ENCODE results near the gene DPYD.

Gene DPYD

GRCh38 chr1:97680894-97681293 lies 239.9 kb downstream of the DPYD start:
- no peak for DNase-seq

DNA sequence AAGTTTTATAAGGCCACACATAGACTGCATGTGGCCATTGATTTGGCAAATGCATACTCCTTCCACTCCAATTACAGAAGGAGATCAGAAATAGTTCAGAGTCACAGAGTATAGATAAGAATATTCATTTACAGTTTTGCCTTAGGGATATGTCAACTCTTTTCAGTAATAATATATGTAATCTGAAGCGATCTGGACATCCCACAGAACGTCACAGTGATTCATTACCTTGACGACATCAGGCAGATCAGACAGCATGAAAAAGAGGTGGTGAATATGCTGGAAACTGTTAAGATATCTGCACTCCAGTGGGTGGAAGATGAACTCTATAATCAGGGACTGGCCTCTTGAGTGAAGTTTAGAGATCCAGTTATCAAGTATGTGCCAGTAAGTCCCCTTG lies 240.4 kb downstream of the DPYD start:
- no peak for DNase-seq

DNA sequence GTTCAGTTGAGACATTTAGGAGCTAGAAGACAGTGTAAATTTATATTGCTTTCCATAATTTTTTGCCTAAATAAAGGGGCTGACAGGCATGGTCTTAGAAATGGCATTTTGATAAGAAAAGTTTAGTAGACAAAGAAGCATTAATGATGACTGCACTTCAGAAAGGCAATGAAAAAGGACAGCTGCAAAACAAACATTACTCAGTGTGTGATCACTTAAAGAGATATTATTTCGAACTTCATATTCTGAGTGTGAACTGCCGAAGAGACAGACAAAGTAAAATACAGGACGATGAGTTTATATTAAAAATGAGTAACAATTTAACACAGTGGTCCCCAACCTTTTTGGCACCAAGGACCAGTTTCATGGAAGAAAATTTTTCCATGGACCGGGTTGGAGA lies 243.1 kb downstream of the DPYD start:
- DNase-seq: no peak

DNA sequence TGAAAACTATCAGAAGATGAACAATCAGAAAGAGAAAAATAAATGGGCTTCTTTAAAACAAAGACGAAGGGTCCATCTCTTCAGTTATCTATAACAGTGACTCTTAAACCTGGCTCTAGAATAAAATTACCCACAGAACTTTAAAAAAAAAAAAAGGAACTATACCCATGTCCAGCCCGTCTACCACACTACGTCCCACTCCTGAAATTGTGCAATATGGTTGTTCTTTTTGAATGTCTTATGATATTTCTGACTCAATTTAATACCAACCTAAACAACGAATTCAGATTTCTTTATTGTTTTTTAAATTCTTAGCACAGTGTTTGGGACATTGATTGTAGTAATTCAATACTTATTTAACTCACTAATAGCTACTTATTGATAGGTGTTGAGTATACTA lies 246.3 kb downstream of the DPYD start:
- no peak for DNase-seq

GRCh38 chr1:97668945-97669344 lies 251.9 kb downstream of the DPYD start:
- no peak for DNase-seq

DNA sequence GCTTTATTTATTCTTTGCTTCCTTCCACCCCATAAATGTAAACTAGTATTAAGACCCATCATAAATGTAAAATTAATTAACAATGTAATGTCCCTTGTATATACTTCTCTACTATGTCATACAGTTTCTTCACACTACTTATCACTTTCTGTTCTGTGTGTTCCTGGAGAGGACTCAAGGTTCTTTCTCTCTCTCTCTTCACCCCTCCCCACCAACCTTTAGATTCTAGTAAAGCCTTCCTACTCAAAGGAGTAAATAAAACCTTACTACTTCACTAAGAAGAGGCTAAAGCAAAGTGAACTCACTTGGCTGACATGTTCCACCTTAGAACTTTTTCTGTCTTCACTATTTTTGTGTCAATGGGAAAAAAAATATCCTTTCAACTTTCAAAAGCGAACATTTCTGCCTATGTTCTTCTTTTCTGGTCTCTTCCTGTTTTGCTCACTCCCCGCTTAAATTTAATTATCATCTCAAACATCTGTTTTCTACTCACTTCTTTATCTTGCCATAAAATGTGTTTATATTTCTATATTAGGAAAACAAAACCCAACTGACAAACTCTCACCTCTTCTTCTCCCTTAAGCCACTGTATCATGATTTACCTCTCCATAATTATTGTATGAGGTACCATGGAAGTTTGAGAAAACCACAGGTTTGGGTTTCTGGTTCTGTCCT lies 260.3 kb downstream of the DPYD start:
- no peak for DNase-seq

DNA sequence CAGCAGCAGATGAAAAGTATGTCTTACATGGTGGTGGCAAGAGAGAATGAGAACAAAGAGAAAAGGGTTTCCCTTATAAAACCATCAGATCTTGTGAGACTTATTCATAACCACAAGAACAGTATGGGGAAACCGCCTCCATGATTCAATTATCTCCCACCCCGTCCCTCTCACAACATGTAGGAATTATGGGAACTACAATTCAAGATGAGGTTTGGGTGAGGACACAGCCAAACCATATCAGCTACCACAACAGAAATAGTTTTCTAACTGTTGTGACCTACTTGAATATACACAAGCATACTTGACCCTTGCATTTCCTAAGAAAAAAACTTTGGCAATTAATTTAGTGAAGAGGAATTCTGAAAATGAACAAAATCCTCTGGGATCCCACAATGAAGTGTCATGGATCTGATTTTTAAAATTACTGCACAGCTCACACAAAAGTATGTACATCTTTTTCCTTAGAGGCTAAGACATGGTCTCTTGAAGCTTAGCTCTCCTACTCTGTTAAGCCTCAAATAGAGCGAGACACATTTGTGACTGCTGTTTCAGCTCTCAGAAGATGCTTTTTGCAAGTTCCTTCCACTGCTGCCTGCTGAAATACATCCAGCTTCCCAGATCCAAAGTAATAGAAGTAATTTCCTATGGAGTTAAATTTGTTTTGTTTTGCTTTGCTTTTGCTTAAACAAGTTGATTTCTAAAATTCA lies 265.8 kb downstream of the DPYD start:
- no peak for DNase-seq

DNA sequence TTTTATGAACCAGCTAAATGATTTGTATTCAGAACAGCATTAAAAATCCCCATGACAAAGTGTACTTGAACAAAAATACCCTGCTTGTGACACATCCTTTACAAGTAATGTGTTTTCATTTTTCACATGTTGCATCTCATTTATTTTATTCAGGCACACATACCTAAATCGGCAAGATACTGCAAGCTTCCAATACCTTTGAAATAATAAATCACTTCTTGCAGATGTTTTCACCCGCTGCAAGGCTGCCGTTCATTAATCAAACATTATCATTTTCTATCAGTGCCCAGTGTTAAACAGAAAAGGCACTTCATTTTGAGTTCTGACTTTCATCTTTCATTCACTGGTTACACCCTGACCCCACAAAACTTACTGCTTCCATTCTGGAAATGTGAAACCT lies 269.6 kb downstream of the DPYD start:
- DNase-seq: no peak

- DNase-seq: no peak
Observed at GRCh38 chr1:97649591-97649990, 271.2 kb downstream of the DPYD start.

DNA sequence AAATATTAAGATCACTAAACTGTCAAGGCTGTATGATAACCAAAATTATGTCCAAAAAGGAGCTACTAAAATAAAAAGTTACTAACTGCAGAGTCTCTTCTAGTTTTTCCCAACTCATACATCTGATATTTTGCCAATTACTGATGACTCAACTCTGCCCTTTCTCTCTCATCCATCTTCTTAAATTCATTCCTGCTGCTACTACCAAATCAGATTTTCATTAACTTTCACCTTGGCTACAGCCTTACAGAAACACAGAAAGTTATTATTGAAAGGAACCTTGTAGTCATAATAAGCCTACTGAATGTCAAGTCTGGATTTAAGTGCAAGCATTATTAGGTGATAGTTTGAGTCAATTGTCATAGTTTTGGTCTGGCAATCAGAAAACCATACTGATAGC lies 273.1 kb downstream of the DPYD start:
- DNase-seq: no peak

GRCh38 chr1:97646071-97646470 lies 274.8 kb downstream of the DPYD start:
- no peak for DNase-seq

GRCh38 chr1:97640677-97641076 lies 280.2 kb downstream of the DPYD start:
- no peak for DNase-seq

GRCh38 chr1:97636941-97637340 lies 283.9 kb downstream of the DPYD start:
- no peak for DNase-seq

DNA sequence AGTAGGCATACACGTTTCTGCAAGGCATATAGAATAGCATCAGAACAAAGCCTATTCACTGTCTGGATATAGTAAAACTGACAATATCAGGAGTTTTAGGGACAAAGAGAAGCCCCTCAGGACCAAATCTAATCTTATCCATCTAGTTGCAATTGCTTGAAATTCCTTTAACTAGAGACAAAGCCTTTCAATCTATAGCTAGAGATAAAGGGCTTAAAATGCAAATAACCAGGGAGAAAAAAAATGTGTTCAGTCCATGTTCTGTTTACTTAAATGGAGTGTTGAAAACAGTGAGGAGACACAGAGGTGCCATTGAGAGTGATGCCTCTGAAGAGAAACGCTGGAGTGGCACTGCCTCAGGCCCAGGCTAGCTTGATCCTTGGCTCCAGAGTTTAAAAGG lies 286.1 kb downstream of the DPYD start:
- no peak for DNase-seq

- DNase-seq: no peak
Observed at GRCh38 chr1:97632776-97633175, 288.1 kb downstream of the DPYD start.

- no peak for DNase-seq
Observed at GRCh38 chr1:97632075-97632474, 288.8 kb downstream of the DPYD start.

- no peak for DNase-seq
Observed at GRCh38 chr1:97630948-97631347, 289.9 kb downstream of the DPYD start.

DNA sequence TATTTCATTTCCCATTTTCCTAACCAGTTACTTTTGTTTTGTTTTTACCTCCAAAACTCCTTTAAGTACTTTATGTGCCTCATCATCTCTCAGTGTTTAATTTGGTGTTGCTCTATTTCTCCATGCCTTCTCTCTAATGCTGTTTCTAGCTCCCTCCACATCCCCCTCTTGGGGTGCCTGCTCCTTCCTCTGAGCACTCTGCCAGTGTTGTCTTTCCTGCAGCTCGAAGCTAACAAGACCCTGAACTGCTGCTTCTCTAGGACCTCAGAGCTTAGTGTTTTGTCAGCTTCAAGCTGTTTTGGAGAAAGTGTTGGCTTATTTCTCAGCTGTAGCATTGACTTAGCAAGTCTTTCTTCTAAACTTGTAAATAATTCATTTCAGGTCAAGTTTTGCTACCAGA lies 290.6 kb downstream of the DPYD start:
- no peak for DNase-seq

- DNase-seq: no peak
Observed at GRCh38 chr1:97623220-97623619, 297.6 kb downstream of the DPYD start.

DNA sequence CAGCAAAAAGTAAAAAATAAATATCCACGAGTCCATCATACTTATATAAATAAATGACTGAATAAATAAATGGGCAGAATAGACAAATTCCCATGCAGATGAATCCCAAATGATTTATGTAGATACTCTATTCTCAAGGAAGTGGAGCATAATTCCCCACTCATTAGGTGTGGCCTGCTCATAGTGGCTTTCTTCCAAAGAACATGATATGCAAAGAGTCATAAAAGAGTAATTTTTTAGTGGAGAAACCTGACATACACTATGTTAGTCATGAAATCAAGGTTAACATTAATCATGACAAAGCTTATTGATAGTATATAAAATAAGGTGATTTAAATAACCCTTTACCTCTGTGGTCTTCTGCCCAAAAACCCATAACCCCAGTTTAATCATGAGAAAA lies 298.9 kb downstream of the DPYD start:
- no peak for DNase-seq

GRCh38 chr1:97619706-97620105 lies 301.1 kb downstream of the DPYD start:
- DNase-seq: no peak

- no peak for DNase-seq
Observed at GRCh38 chr1:97610748-97611147, 310.1 kb downstream of the DPYD start.

- DNase-seq: no peak
Observed at GRCh38 chr1:97610102-97610501, 310.7 kb downstream of the DPYD start.

GRCh38 chr1:97608272-97608671 lies 312.6 kb downstream of the DPYD start:
- DNase-seq: no peak

- no peak for DNase-seq
Observed at GRCh38 chr1:97603776-97604175, 317.1 kb downstream of the DPYD start.
